Activated T-helper 2 cell treated with anti-CD3 and anti-CD28 coated beads, Interferon-gamma antibody, Interleukin-2, Interleukin-4, amounts not matched to agents 10 μg/mL and 5 μg/mL and 100 μg/mL, durations not matched to agents 14 hours and 24 hours and 36 hours (primary cell): ENCODE measurements around the gene NPAS1. TPM values are rescaled to one million over a fixed set of nuclear protein-coding genes. Genes with fewer than 3 reads are reported as not detected.
"Not testable (repeated sequence)": the region's sequence is repeated elsewhere in the genome, so short reads cannot be mapped to it uniquely, and the experiment has no call there.

ENCODE experiments used
- DNase-seq: peaks from one replicate; pipeline ENCODE4 v3.0.0; 2021; ENCODE audit warnings: low spot score
- H3K27ac Mint-ChIP-seq: one replicate; pipeline ENCODE4 v1.8.0; 2021; ENCODE audit warnings: mixed read lengths
- H3K27me3 Mint-ChIP-seq: one replicate; pipeline ENCODE4 v1.8.0; 2021; ENCODE audit warnings: low read depth, mixed read lengths
- H3K36me3 Mint-ChIP-seq: one replicate; pipeline ENCODE4 v1.8.0; 2021; ENCODE audit warnings: low read depth, mixed read lengths
- H3K4me1 Mint-ChIP-seq: one replicate; pipeline ENCODE4 v1.8.0; 2021; ENCODE audit warnings: low read depth, mixed read lengths
- H3K4me3 Mint-ChIP-seq: one replicate; pipeline ENCODE4 v1.8.0; 2021; ENCODE audit warnings: low read depth, mild to moderate bottlenecking, moderate library complexity, mixed read lengths
- H3K9me3 Mint-ChIP-seq: one replicate; pipeline ENCODE4 v1.8.0; 2021; ENCODE audit warnings: mixed read lengths
- intact Hi-C: fragments of 100-400 bp; cut with micrococcal nuclease; formaldehyde crosslinking; loops from one replicate; pipeline ENCODE4 v1.15.1; 2023
- total RNA-seq: library from RNA; stranded (reverse); gene quantifications from 2 replicates; pipeline ENCODE4 v1.2.3, GENCODE V29; 2022

Gene NPAS1
- total RNA-seq, 1 donor from 2014 or later: not detected

DNA sequence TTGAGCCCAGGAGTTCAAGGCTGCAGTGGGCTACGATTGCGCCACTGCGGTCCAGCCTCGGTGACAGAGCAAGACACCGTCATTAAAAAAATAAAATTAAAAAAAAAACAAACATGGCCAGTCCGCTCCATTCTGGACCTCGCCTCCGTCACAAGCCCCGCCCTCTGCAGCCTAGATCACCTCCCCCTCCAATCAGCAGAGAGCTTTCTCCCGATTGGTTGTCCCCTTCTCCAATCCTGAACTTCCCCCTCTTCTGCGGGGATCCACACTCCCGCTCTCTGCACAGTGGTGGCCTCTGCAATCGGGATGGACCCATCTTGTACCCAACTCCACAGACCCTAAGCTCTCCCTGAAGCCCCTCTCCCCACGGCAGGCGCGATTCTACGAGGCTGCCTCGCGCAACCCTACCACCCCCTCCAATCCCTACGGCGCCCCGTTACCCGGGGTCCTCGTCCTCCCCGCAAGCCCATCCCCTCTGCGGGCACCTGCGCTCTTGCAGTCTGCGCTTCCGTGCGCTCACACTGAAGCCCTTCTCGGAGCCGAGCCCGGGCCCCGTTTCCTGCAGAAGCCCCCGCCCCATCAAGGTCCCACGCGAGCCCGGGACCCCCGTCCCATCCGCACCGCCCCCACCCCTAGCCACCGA, 28.2 kb downstream of the NPAS1 start:
- Mint-ChIP-seq H3K9me3 (no peaks in the 10 kb centered on the region), H3K36me3 (no peaks in the 10 kb centered on the region), H3K4me3 (peak overlapping the region; percentile 87), H3K27me3 (peaks cover 3% of the 10 kb centered on the region), H3K27ac (peak overlapping the region; percentile 82), H3K4me1 (peaks cover 7% of the 10 kb centered on the region)
- DNase-seq: peak; percentile 77
- intact Hi-C loops: loop anchor here (1.0 to 5.0 kb wide), 5 partner anchors 12 to 198 kb away; partner anchors contain the start of genes AP2S1 and ZC3H4

DNA sequence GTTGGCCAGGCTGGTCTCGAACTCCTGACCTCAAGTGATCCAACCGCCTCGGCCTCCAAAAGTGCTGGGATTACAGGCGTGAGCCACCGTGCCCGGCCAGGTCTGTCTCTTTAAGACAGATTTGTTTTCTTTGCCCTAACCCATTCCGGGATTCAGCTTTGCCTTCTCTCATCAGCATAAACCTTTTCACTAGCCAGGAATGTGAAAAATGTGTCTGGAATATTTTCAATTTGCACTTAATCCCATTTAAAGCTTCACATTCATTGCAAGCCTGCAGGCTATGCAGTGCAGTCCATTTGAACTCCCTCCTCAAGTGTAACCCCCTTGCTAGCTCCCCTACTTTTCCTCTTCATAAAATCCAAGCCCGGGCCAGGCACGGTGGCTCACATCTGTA, 29.7 kb downstream of the NPAS1 start:
- no peaks in the 10 kb centered on the region for H3K36me3 Mint-ChIP-seq
- intact Hi-C loops: loop anchor here (2.0 to 5.0 kb wide), 2 partner anchors 63 to 178 kb away; partner anchors contain the start of gene ZC3H4
- H3K4me1 Mint-ChIP-seq: peaks cover 7% of the 10 kb centered on the region
- no peak for DNase-seq
- H3K9me3 Mint-ChIP-seq: no peaks in the 10 kb centered on the region
- H3K4me3 Mint-ChIP-seq: peak overlapping the region; percentile 89
- H3K27me3 Mint-ChIP-seq: peaks cover 9% of the 10 kb centered on the region
- peak overlapping the region; percentile 82 for H3K27ac Mint-ChIP-seq

DNA sequence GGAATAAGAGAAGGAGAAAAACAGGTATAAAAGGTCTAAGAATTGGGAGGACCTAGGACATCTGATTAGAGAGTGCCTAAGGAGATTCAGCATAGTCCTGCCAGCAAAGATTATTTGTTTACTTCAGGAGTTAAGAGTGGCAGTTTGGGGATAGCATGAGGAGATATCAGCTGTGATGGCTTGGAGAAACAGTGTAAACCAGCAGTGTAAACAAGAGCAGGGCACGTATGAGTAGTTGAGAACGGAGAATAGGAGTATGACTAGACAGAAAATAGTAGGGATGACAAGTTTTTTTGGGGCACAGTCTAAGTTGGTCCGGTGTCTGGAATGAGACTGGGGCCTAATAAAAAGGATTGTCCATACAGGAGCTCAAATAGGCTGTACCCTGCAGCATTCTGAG, 30.9 kb downstream of the NPAS1 start:
- H3K4me3 Mint-ChIP-seq, H3K4me1 Mint-ChIP-seq, H3K36me3 Mint-ChIP-seq, intact Hi-C loops, DNase-seq, H3K9me3 Mint-ChIP-seq, H3K27me3 Mint-ChIP-seq, H3K27ac Mint-ChIP-seq: not testable (repeated sequence)

DNA sequence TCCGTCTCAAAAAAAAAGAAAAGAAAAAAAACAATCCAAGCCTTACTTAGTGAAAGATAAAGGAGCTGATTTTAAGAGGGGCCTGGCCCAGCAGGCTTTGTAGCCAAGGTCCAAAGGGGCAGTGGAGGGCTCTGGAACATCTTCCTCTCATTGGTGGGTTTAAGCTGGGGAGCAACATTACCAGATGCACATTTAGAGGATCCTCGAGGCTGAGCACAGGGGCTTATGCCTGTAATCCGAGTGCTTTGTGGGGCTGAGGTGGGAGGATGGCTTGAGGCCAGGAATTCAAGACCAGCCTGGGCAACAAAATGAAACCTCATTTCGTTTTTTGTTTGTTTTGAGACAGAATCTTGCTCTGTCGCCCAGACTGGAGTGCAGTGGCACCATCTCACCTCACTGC, 36.8 kb downstream of the NPAS1 start:
- no peaks in the 10 kb centered on the region for H3K4me1 Mint-ChIP-seq
- intact Hi-C loops: no loop called here
- H3K36me3 Mint-ChIP-seq: no peaks in the 10 kb centered on the region
- no peak overlapping the region for H3K4me3 Mint-ChIP-seq
- no peak for DNase-seq
- H3K27ac Mint-ChIP-seq: no peak overlapping the region
- no peaks in the 10 kb centered on the region for H3K9me3 Mint-ChIP-seq
- peaks cover 9% of the 10 kb centered on the region for H3K27me3 Mint-ChIP-seq

DNA sequence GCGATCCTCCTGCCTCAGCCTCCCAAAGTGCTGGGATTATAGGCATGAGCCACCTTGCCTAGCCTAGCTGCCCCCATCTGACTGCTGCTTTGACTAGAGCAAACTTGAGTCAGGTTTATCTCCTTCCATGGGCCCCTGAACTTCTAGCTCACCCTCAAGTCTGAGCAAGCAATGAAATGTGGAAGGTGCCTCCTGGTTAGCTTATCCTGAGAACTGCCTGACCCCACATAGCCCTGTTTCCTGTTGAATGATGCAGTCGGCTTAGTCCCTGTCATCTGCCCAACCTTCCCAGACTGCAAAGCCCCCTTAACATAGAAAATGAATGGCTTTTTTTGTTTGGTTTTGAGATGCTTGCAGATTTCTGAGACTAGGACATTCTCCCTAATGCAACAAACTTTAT, 37.7 kb downstream of the NPAS1 start:
- Mint-ChIP-seq H3K36me3 (no peaks in the 10 kb centered on the region), H3K27me3 (peaks cover 9% of the 10 kb centered on the region), H3K9me3 (no peaks in the 10 kb centered on the region), H3K4me3 (no peak overlapping the region), H3K27ac (no peak overlapping the region), H3K4me1 (no peaks in the 10 kb centered on the region)
- no peak for DNase-seq
- intact Hi-C loops: no loop called here

DNA sequence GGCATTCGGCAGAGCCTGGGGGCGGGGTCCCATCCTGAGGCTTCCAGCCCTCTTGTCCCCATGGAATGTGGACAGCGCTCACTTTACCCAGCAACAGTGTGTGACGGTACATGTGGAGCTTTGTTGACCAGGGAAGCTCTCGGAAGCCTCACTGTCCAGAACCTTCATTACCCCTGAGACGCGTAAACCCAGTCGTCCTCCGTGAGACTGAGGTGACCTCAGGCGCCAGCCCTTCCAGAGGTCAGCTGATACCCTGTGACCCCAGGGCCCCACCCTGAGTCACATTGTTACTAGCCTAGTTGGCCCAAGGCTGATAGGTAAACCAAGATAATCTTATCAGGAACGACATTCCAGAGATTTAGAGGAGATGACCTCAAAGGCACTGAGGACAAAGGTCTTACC, 39.0 kb downstream of the NPAS1 start:
- Mint-ChIP-seq H3K9me3 (no peaks in the 10 kb centered on the region), H3K27ac (no peak overlapping the region), H3K27me3 (peaks cover 1% of the 10 kb centered on the region), H3K36me3 (no peaks in the 10 kb centered on the region), H3K4me1 (no peaks in the 10 kb centered on the region), H3K4me3 (no peak overlapping the region)
- intact Hi-C loops: no loop called here
- no peak for DNase-seq

DNA sequence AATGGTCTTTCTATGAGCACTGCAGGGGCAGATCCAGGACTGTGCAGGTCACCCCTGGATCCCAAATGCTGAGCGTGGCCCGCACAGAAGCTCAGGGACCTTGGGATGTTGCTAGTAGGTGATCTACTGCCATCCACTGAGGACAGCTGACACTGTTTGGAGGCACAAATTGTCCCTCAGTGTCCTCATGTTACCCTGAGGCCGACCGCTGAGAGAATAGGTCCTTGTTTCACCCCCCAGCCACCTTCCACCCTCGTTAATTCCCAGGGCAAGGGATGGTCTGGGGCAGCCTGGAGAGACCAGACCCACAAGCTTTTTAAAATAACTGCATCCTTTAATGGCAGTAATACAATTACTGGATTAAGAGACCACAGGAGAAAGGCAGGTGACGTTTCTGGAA, 44.2 kb downstream of the NPAS1 start:
- intact Hi-C loops: no loop called here
- Mint-ChIP-seq H3K9me3 (no peaks in the 10 kb centered on the region), H3K27me3 (no peaks in the 10 kb centered on the region), H3K4me1 (no peaks in the 10 kb centered on the region), H3K36me3 (peaks cover 29% of the 10 kb centered on the region), H3K4me3 (no peak overlapping the region), H3K27ac (no peak overlapping the region)
- no peak for DNase-seq

DNA sequence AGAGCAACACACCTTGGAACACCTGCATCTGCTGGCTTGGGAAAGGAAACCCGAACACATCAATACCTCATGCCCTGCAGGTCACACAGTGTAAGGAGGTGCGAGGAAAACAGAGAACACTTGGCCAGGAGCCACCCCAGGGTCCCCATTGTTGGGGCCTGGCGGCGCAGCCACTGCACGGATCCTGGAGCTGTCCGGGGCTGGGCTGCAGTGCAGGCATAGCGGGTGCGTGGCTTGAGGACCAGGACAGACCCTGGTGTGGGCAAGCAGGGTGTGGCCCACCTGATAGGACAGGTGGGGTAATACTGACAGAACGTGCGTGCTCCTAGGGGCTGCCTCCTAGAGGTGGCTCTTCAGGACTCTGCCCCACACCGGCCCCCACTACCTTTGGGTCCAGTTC, 45.6 kb downstream of the NPAS1 start:
- Mint-ChIP-seq H3K4me3 (no peak overlapping the region), H3K9me3 (no peaks in the 10 kb centered on the region), H3K4me1 (no peaks in the 10 kb centered on the region), H3K27ac (no peak overlapping the region), H3K36me3 (peaks cover 41% of the 10 kb centered on the region), H3K27me3 (no peaks in the 10 kb centered on the region)
- DNase-seq: no peak
- intact Hi-C loops: loop anchor here (5.0 kb wide), 1 partner anchor 53 kb away; no protein-coding TSS in a partner anchor

DNA sequence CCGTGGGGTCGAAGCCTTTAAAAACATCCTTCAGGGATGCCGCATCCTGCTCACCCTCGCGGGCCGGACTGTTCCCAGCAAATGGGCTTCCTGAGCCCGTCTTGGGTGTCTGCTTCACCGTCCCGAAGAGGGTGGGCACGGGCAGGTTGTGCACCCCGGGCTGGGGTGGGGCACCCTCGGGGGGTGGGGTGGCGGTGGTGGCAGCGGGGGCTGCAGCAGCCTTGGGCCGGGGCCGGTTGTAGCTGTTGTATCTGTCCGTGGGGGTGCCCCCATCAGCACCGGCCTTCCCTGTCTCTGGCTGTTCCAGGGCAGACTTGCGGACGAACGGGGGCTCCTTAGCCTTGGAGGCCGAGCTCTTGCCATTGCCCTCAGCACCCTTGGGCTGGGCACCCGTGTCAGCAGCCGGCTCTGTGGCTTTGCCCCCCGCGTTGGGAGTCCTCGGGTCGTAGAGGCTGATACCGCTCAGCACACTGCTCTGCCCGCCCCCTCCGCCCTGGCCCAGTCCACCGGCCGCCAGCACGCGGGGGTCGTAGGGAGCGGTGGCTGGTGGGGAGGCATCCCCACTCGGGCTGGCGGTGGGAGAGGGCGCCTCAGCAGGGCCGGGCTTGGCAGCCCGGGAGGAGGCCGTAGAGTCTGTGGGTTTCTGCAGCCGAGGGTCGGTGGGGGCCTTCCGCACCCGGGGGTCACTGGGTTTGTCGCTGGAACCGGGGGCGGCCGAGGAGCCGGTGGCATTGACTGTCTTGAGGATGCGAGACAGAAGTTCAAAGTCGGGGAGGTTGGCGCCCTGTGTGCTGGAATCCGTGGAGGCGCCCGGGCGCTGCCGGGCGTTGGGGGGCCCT, 47.0 kb downstream of the NPAS1 start:
- H3K4me1 Mint-ChIP-seq: no peaks in the 10 kb centered on the region
- peaks cover 54% of the 10 kb centered on the region for H3K36me3 Mint-ChIP-seq

DNA sequence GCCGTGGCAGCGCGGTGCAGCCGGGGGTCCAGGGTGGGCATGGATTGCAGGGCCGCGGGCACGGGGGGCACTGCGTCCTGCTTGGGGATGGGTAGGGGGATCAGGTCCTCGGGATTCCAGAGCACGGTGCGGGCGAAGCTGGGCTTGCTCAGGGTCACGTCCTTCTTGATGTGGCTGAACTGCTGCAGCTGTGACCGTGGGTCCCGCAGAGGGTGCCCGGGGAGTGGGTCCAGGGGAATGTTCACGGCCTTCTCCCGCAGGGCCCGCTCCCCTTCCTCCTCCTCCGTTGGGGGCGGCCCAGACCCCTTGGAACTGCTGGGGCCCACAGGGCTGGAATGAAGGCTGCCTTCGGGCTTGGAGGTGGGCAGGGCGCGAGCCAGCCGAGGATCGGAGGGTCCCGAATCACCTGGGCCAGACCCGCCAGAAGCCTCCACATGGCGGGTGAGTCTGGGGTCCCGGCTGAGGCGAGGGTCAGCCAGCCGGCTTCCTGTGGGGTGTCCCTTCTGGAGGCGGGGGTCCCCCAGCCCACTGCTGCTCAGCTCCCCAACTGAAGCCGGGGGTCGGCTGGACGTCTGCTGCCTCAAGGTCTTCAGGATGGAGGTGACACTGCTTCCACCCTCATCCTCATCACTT, 47.7 kb downstream of the NPAS1 start:
- Mint-ChIP-seq H3K27ac (no peak overlapping the region), H3K36me3 (peaks cover 60% of the 10 kb centered on the region), H3K4me3 (no peak overlapping the region), H3K9me3 (no peaks in the 10 kb centered on the region), H3K27me3 (no peaks in the 10 kb centered on the region), H3K4me1 (no peaks in the 10 kb centered on the region)
- intact Hi-C loops: loop anchor here (5.0 kb wide), 1 partner anchor 55 kb away; no protein-coding TSS in a partner anchor
- no peak for DNase-seq

More for the DNA sequence above, 47.0 kb downstream of the NPAS1 start:
- H3K4me3 Mint-ChIP-seq: no peak overlapping the region
- H3K27ac Mint-ChIP-seq: no peak overlapping the region
- no peak for DNase-seq
- H3K9me3 Mint-ChIP-seq: no peaks in the 10 kb centered on the region
- intact Hi-C loops: loop anchor here (5.0 kb wide), 1 partner anchor 54 kb away; no protein-coding TSS in a partner anchor
- H3K27me3 Mint-ChIP-seq: no peaks in the 10 kb centered on the region

DNA sequence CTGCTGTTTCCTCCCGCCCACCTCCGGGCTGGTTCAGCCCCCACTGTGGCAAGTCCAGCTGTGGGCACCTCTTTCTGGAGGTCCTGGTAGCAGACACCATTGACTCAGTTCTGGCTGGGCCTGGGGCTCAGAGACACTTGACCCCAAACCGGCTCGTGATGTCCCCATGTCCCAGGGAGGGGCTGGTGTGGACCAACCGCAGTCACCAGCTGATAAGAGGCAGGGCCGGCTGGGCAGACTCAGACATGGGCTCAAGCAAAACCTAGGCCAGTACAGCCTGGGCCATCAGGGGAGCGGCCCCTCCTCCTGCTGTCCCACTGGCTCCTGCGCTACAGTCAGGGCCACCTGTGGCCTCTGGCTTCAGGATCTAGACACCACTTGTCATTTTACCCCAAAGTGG, 48.6 kb downstream of the NPAS1 start:
- H3K27me3 Mint-ChIP-seq: no peaks in the 10 kb centered on the region
- H3K36me3 Mint-ChIP-seq: peaks cover 65% of the 10 kb centered on the region
- H3K27ac Mint-ChIP-seq: no peak overlapping the region
- no peaks in the 10 kb centered on the region for H3K4me1 Mint-ChIP-seq
- no peak for DNase-seq
- intact Hi-C loops: loop anchor here (5.0 kb wide), 1 partner anchor 56 kb away; no protein-coding TSS in a partner anchor
- no peak overlapping the region for H3K4me3 Mint-ChIP-seq
- no peaks in the 10 kb centered on the region for H3K9me3 Mint-ChIP-seq

DNA sequence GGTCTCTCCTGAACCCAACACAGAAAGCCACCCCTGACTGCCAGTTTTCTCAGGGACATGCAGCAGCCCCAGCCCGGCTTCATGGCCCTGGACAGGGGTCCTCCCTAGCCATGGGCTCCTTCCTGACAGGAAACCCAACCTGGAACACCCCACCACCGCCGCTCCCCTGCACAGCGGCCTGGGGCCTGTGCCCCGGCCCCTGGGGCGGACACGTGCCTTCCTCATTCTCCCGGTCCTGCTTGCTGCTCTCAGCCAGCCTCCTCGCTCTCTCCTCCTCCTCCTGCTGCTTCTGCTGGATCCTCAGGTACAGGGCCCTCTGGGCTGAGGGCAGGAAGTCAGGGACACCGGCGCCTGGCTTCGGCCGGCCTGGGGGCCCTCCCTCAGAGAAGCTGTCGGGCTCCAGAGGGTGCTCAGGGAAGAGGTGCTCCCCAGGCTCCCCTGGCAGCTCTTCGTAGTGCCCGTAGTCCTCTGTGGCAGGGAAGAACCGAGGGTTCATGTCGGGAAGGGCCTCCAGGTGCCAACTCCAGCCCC, 49.3 kb downstream of the NPAS1 start:
- Mint-ChIP-seq H3K4me3 (no peak overlapping the region), H3K27ac (no peak overlapping the region), H3K27me3 (no peaks in the 10 kb centered on the region), H3K36me3 (peaks cover 68% of the 10 kb centered on the region), H3K4me1 (no peaks in the 10 kb centered on the region), H3K9me3 (no peaks in the 10 kb centered on the region)
- intact Hi-C loops: loop anchor here (5.0 kb wide), 1 partner anchor 57 kb away; no protein-coding TSS in a partner anchor
- DNase-seq: no peak
